ENCODE measurements around the gene FSTL4.

GRCh38 chr5:133272345-133272744 is 340.0 kb downstream of the FSTL4 start:
- TF ChIP-seq, protein P1, sequence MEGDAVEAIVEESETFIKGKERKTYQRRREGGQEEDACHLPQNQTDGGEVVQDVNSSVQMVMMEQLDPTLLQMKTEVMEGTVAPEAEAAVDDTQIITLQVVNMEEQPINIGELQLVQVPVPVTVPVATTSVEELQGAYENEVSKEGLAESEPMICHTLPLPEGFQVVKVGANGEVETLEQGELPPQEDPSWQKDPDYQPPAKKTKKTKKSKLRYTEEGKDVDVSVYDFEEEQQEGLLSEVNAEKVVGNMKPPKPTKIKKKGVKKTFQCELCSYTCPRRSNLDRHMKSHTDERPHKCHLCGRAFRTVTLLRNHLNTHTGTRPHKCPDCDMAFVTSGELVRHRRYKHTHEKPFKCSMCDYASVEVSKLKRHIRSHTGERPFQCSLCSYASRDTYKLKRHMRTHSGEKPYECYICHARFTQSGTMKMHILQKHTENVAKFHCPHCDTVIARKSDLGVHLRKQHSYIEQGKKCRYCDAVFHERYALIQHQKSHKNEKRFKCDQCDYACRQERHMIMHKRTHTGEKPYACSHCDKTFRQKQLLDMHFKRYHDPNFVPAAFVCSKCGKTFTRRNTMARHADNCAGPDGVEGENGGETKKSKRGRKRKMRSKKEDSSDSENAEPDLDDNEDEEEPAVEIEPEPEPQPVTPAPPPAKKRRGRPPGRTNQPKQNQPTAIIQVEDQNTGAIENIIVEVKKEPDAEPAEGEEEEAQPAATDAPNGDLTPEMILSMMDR (IDR thresholded peaks at IDR 0.05): no peak
- no peak for TF ChIP-seq EZH2 (IDR thresholded peaks at IDR 0.05; ENCODE audit: borderline replicate concordance, insufficient read depth, low read depth, low read length, poor library complexity, severe bottlenecking)

Data from B cell (primary cell).